ENCODE data around the gene PLXNA4.

PLXNA4 gene

GRCh38 chr7:132075515-132075914 is 500.8 kb downstream of the PLXNA4 start:
- no peak for TF ChIP-seq TAF1 (IDR thresholded peaks at IDR 0.05; ENCODE audit: borderline replicate concordance, insufficient read depth, low read length)
- TF ChIP-seq REST (IDR thresholded peaks at IDR 0.05; ENCODE audit: insufficient read depth in 1 of 2, low read depth in 2 of 2, low read length in 2 of 2): no peak

- no peak for TF ChIP-seq TAF1 (IDR thresholded peaks at IDR 0.05; ENCODE audit: borderline replicate concordance, insufficient read depth, low read length)
- no peak for TF ChIP-seq POLR2AphosphoS5 (IDR thresholded peaks at IDR 0.05; ENCODE audit: low read depth, low read length)
- no peak for TF ChIP-seq REST (IDR thresholded peaks at IDR 0.05; ENCODE audit: insufficient read depth in 1 of 2, low read depth in 2 of 2, low read length in 2 of 2)
- no peak for TF ChIP-seq SIN3A (IDR thresholded peaks at IDR 0.05; ENCODE audit: borderline replicate concordance, insufficient read depth, low read length)
- no peak for TF ChIP-seq FOXP2 (optimal IDR thresholded peaks at IDR 0.05; ENCODE audit: borderline replicate concordance, extremely low read depth, extremely low read length, insufficient read depth)
These were observed 502.2 kb downstream of the PLXNA4 start for GRCh38 chr7:132073920-132074589.
